Adipose tissue (tissue), 3 donors: Measurements from ENCODE around the gene MEI1. TPM values are rescaled to one million over a fixed set of nuclear protein-coding genes. Genes with fewer than 3 reads are reported as not detected.

ENCODE experiments used
- H3K27ac ChIP-seq: one replicate; pipeline ENCODE4 v1.5.1; 2013; ENCODE audit warnings: low read depth, low read length
- WGBS, 3 donors: extraction: QIAGEN DNeasy Blood & Tissue Kit; methylation state at CpG; one replicate each; pipeline ENCODE4 v1.1.7; 2013; 5-methylcytosine and 5-hydroxymethylcytosine counted together
- polyA plus RNA-seq, 3 donors: library from polyadenylated mRNA; stranded (reverse); fragments of 200-250 nt; gene quantifications; one replicate each; pipeline ENCODE4 v1.2.3, GENCODE V29; 2013
- donor health status: healthy with polysubstance abuse.
- donor health status: Bipolar disorder and iron deficiency.
- donor health status: healthy.

The MEI1 gene
- polyA plus RNA-seq, 3 donors: 0.34 to 1.6 (median 0.86) TPM

DNA sequence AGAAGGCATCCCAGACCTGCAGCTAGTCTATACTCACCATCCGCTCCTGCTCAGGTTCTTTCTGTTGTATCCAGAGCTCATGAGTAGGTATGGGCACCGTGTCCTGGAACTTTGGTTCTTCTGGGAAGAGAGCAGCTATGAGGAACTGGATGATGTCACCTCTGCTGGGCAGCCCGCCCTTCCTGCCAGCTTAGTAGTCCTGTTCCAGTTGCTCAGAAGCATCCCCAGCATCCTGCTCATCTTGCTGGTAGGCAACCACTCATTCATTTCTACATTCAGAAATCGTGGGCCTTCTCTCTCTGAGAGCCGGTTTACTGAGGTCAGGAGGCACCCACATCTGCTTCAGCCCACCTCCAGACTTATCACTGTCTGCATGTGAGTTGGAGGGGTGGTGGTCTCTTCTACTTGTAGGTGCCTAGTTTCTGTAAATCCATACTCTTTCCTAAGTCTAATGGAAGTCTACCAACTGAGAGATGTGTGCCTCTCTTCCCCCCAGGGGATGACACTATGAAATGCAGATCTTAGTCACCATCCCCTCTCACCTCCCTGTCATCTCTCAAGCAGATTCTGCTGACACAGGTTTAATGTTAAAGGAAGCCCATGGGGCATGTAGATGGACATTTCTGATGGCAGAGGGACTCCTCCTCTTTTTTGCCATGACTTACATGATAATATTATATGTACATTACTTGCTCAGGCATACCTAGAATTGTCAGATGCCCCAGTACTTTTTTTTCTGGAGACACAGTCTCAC lies 71.6 kb downstream of the MEI1 start:
- WGBS, 3 donors: 85 to 92% (median 88%) methylated on average over 5 of the region's 5 CpGs
- H3K27ac ChIP-seq: no peak overlapping the region

GRCh38 chr22:41772198-41772597 lies 72.9 kb downstream of the MEI1 start:
- WGBS, 3 donors: 94 to 96% (median 95%) methylated on average over 4 of the region's 4 CpGs
- no peak overlapping the region for H3K27ac ChIP-seq

- H3K27ac ChIP-seq: no peak overlapping the region
These were observed 73.3 kb downstream of the MEI1 start for GRCh38 chr22:41772645-41773044.

DNA sequence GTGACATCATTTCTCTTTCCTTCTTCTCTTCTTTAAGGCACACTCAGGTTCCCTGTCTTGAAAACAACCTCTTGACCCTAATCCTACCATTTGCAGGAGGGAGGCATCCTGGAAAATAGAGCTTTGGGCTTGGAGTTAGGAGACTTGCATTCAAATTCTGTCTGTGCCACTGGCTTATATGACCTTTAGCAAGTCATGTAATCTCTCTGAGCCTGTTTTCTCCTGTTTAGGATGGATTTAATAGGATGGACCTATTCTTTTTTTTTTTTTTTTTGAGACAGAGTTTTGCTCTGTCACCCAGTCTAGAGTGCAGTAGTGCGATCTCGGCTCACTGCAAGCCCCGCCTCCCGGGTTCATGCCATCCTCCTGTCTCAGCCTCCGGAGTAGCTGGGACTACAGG lies 76.0 kb downstream of the MEI1 start:
- no peak overlapping the region for H3K27ac ChIP-seq
- WGBS, 3 donors: 86 to 95% (median 92%) methylated on average over 5 of the region's 5 CpGs

DNA sequence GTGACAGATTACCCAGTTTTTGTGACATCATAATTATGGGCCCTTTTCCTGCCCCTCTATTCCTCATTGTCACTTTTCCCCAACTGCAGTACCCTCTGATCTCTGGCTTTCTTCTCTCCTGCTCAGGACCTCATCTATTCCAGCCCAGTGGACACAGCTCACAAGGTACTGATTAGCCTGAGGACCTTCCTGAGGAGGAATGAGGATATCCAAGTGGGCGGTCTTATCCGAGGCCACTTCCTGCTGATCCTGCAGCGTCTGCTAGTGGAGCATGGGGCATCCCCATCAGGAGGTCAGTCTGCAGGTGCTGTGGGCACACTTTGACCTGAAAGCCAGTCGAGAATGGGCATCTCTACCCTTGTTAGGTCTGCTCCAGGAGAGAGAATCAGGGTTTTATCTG lies 76.7 kb downstream of the MEI1 start:
- no peak overlapping the region for H3K27ac ChIP-seq
- 55 to 63% (median 59%) methylated on average over 4 of the region's 4 CpGs for WGBS, 3 donors

DNA sequence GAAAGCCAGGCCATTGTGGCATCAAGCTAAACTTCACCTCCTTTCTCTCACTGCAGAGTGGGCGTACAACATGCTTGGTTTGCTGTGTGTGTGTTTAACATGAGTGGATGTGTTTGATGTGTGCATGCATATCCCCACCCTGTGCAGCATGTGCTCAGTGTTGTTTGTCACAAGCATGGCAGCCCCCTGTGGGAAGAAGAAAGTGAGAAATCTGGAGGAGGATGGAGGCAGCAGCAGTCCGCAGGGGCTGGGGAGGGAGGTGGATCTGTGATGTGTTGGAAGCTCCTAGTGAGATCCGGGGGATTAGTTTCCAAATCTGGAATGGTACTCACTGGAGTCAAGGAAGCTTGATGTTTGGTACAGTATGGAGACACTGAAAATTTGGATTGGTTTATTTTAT lies 77.1 kb downstream of the MEI1 start:
- 84 to 90% (median 86%) methylated on average over 3 of the region's 3 CpGs for WGBS, 3 donors

DNA sequence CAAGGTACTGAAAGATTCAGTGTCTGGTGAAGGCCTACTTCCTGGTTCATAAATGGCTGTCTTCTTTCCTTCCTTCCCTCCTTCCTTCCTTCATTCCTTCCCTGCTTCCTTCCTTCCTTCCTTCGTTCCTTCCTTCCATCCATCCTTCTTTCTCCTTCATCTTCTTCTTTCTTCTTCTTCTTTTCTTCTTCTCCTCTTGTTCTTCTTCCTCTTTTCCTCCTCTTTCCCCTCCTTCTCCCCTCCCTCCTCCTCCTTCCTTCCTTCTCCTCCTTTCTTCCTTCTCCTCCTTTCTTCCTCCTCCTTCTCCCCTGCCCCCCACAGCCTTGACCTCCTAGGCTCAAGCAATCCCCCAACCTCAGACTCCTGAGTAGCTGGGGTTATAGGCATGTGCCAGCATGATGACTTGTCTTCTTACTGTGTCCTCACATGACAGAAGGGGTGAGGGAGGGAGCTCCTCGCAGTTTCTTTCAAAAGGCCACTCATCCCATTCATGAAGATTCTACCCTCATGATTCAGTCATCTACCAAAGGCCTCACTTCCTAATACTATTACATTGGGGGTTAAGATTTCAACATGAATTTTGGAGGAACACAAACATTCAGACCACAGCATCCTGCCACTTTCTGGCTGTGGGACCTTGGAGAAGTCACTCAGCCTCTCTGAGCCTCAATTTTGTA lies 78.6 kb downstream of the MEI1 start:
- H3K27ac ChIP-seq: no peak overlapping the region
- WGBS, 3 donors: 59 to 90% (median 80%) methylated on average over 2 of the region's 2 CpGs

More for the DNA sequence above, 77.1 kb downstream of the MEI1 start:
- H3K27ac ChIP-seq: no peak overlapping the region

DNA sequence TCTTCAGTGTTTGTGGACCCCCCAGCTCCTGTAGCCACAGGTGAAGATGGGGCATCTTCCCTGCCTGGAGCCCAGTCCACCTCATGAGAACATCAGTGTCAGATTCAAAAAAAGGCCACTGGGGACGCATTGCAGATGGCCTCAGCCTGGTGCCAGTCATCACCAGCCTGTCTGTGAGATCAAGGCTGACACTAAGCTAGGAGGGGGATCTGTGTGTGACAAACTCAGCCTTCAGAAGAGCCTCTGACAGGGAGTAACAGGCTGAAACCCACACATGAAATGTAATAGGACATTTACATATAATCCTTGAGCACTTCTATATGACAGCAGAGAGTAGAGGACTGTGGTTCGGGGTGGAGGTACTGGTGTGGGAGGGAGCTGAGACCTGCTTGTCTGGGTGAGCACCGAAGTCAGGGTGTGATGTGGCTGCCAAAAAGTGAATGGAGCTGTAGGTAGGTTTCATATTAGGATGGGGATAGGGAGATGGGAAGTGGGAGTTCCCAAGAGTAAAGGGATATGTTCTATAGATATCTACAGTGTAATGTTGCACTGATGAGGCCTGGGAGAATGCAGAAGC lies 80.7 kb downstream of the MEI1 start:
- H3K27ac ChIP-seq: no peak overlapping the region
- 58 to 64% (median 60%) methylated on average over 3 of the region's 3 CpGs for WGBS, 3 donors

GRCh38 chr22:41780746-41781505 lies 81.6 kb downstream of the MEI1 start:
- WGBS, 3 donors: 50 to 68% (median 53%) methylated on average over 11 of the region's 11 CpGs
- no peak overlapping the region for H3K27ac ChIP-seq

DNA sequence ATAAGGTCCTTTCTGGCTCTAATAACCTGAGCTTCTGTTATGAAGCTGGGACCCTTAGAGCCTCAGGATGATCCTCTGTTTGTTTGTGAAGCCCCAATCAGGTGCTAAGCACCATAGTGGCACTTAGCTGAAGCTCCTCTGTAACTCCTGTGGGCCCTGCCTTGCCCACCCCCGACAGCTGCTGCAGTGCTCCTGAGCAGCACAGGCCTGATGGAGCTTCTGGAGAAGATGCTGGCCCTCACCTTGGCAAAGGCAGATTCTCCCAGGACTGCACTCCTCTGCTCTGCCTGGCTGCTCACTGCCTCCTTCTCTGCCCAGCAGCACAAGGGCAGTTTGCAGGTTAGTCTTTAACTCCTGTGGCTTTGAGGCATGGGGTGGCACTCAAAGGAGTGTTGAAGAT lies 82.2 kb downstream of the MEI1 start:
- no peak overlapping the region for H3K27ac ChIP-seq
- 55 to 65% (median 57%) methylated on average over 1 of the region's 1 CpG for WGBS, 3 donors

- 73 to 87% (median 84%) methylated on average over 6 of the region's 6 CpGs for WGBS, 3 donors
- H3K27ac ChIP-seq: no peak overlapping the region
These were observed 83.0 kb downstream of the MEI1 start for GRCh38 chr22:41782316-41782715.

- H3K27ac ChIP-seq: no peak overlapping the region
- WGBS, 3 donors: 81 to 89% (median 89%) methylated on average over 2 of the region's 2 CpGs
These were observed 83.4 kb downstream of the MEI1 start for GRCh38 chr22:41782751-41783150.

GRCh38 chr22:41787331-41787730 lies 88.0 kb downstream of the MEI1 start:
- 87 to 91% (median 90%) methylated on average over 2 of the region's 2 CpGs for WGBS, 3 donors
- no peak overlapping the region for H3K27ac ChIP-seq

GRCh38 chr22:41793871-41794270 lies 94.6 kb downstream of the MEI1 start:
- no peak overlapping the region for H3K27ac ChIP-seq
- WGBS, 3 donors: 95 to 98% (median 95%) methylated on average over 3 of the region's 3 CpGs

- H3K27ac ChIP-seq: no peak overlapping the region
- 92 to 98% (median 95%) methylated on average over 2 of the region's 2 CpGs for whole genome bisulfite sequencing, 3 donors
These were observed 99.4 kb downstream of the MEI1 start for GRCh38 chr22:41798736-41799135.

- 13 to 19% (median 14%) methylated on average over 38 of the region's 38 CpGs for WGBS, 3 donors
- H3K27ac ChIP-seq: peak overlapping the region; percentile 36
These were observed 100.4 kb downstream of the MEI1 start for GRCh38 chr22:41799486-41800347.

DNA sequence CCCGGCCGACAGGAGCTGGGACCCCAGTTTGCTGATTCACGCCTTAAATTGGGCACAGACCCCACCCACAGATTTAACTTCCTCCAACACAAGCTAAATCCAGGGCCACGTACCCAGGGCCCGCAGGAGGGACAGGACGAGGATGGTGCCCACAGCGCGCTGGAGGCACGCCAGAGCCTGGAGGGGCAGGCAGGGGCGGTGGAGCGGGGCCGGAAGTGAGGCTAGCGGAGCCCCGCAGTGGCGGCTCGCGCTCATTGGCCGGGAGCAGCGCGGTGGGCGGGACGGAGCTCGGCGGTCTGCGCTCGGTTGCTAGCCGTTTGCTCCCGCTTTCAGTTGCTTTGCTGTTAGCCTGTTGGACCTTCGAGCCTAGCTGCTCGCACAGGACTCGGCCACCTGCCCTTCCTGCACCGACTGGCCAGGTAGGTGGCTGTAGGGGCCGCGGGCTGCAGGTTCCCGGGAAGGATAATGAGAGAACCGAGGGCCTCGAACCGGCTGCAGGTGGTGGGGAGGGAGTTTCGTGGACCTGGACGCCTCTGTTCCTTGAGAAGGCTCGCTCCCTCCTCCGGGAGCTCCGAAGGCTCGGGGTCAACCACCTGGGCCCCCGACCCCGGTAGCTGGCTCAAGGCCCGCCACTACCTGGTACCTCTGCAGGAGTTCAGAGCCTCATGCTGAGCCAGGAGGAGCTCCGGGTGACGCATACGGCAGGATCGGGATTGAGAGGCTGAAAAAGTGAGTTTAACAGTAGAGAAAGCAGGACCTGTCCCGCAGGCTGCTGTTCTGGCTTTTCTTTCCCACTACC lies 101.2 kb downstream of the MEI1 start, which contains the start of gene CCDC134:
TSS of gene CCDC134 (plus strand) at position 332 of the 799 bp plus-strand sequence. CDS start 8,212 bp downstream, outside the sequence.
- H3K27ac ChIP-seq: peak within 1 kb of the TSS; percentile 36
- WGBS, 3 donors: 0 to 1% (median 0%) methylated on average over 52 of the region's 52 CpGs
